Neutrophil (primary cell): ENCODE data around the gene TMEFF2.

Experiments used
- H3K27ac ChIP-seq: fragments of 200-600 bp; sonication (generic); 2 replicates; pipeline ENCODE4 v1.5.1; 2016; ENCODE audit warnings: mild to moderate bottlenecking, moderate library complexity
- H3K27me3 ChIP-seq: fragments of 200-600 bp; sonication (generic); 2 replicates; pipeline ENCODE4 v1.6.0; 2016; ENCODE audit warnings: mild to moderate bottlenecking
- H3K36me3 ChIP-seq: fragments of 200-600 bp; sonication (generic); 2 replicates; pipeline ENCODE4 v1.5.1; 2017
- H3K4me1 ChIP-seq, 2 experiments: fragments of 200-600 bp in 1 of 2; sonication (generic) in 1 of 2; 1 replicate in 1 of 2; 2 replicates in 1 of 2; pipeline versions ENCODE4 v1.5.1 to v1.6.1; 2013 to 2016; ENCODE audit warnings: low read depth in 1 of 2, low read length in 1 of 2, mild to moderate bottlenecking in 1 of 2, moderate library complexity in 1 of 2; ENCODE audit not compliant: control insufficient read depth in 1 of 2, insufficient read depth in 1 of 2
- H3K4me3 ChIP-seq, 2 experiments: fragments of 200-600 bp in 1 of 2; sonication (generic) in 1 of 2; 1 replicate in 1 of 2; 2 replicates in 1 of 2; pipeline ENCODE4 v1.5.1; 2013 to 2016; ENCODE audit warnings: low read depth in 1 of 2, low read length in 1 of 2, mild to moderate bottlenecking in 1 of 2, moderate library complexity in 1 of 2
- H3K9me3 ChIP-seq: fragments of 200-600 bp; sonication (generic); 2 replicates; pipeline ENCODE4 v1.5.1; 2016
- TF ChIP-seq, protein P1 (sequence below): fragments of 200-600 bp; sonication (generic); IDR thresholded peaks from 2 replicates; pipeline ENCODE4 v1.5.1; 2016; ENCODE audit warnings: antibody characterized with exemption

The TMEFF2 gene

DNA sequence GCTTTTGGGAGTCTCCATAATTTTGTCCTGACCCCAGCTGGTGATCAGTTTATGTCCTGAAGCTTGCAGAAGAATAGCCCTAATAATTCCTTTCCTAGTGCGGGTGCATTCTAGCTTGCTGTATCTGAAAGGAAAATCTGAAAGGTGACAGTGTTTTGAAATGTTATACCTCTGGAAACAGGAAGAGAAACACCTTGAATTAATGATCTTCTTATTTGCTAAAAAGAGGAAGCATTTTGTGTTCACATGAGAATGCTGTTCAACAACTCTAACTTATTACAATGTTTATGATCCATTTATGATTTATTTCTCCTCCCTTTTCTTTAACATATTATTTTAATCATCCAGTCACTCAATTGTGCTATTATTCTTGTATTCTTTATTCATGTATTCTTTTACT, 280.9 kb downstream of the TMEFF2 start:
- TF ChIP-seq, protein P1, sequence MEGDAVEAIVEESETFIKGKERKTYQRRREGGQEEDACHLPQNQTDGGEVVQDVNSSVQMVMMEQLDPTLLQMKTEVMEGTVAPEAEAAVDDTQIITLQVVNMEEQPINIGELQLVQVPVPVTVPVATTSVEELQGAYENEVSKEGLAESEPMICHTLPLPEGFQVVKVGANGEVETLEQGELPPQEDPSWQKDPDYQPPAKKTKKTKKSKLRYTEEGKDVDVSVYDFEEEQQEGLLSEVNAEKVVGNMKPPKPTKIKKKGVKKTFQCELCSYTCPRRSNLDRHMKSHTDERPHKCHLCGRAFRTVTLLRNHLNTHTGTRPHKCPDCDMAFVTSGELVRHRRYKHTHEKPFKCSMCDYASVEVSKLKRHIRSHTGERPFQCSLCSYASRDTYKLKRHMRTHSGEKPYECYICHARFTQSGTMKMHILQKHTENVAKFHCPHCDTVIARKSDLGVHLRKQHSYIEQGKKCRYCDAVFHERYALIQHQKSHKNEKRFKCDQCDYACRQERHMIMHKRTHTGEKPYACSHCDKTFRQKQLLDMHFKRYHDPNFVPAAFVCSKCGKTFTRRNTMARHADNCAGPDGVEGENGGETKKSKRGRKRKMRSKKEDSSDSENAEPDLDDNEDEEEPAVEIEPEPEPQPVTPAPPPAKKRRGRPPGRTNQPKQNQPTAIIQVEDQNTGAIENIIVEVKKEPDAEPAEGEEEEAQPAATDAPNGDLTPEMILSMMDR: no peak
- H3K36me3 ChIP-seq: no peaks in the 10 kb centered on the region
- no peak overlapping the region for H3K4me3 ChIP-seq
- peaks cover 0 to 7% of the 10 kb centered on the region in 2 experiments for H3K4me1 ChIP-seq
- H3K27ac ChIP-seq: no peak overlapping the region
- no peaks in the 10 kb centered on the region for H3K9me3 ChIP-seq
- H3K27me3 ChIP-seq: no peaks in the 10 kb centered on the region

DNA sequence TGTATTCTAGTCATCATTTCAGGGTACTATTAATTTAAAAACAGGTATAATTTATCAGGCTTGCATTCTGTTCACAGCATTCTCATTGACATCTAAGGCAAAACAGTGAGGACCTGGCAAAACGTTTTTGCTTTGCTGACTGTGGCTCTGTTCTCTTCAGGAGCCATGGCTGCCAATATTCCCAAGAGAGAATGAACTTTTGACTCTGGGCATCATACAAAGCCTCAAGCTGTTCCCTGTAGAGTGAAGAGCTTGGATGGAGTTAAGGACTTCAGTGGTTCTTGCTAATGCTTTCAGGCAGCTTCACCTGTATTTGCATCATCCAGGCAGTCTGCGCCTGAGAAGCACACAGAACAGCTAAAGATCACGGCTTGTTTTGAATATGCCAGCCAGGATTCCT, 282.0 kb downstream of the TMEFF2 start:
- no peaks in the 10 kb centered on the region for H3K27me3 ChIP-seq
- H3K9me3 ChIP-seq: no peaks in the 10 kb centered on the region
- TF ChIP-seq, protein P1: no peak
- no peak overlapping the region for H3K4me3 ChIP-seq
- peaks cover 0 to 7% of the 10 kb centered on the region in 2 experiments for H3K4me1 ChIP-seq
- H3K27ac ChIP-seq: no peak overlapping the region
- no peaks in the 10 kb centered on the region for H3K36me3 ChIP-seq

DNA sequence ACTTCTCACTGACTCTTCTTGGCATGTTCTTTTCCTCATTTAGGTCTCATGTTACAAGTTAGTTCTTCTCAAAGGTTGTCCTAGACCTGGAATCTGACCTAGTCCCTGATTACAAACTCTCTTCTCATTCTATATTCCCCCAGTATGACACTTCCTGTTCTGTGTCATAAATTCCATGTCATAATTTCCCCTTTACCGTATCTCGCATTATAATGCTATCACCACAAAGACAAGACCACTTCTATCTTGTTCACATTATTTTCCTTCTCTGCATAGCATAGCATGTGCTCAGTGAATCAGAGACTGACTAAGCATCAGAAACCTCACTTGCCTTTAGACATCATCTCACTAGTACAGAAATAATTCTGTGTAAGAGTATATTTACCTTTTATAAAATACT, 284.2 kb downstream of the TMEFF2 start:
- Histone ChIP-seq H3K4me1 (peaks cover 0 to 7% of the 10 kb centered on the region in 2 experiments), H3K9me3 (no peaks in the 10 kb centered on the region), H3K4me3 (no peak overlapping the region), H3K36me3 (no peaks in the 10 kb centered on the region), H3K27ac (no peak overlapping the region), H3K27me3 (no peaks in the 10 kb centered on the region)
- TF ChIP-seq, protein P1: no peak

DNA sequence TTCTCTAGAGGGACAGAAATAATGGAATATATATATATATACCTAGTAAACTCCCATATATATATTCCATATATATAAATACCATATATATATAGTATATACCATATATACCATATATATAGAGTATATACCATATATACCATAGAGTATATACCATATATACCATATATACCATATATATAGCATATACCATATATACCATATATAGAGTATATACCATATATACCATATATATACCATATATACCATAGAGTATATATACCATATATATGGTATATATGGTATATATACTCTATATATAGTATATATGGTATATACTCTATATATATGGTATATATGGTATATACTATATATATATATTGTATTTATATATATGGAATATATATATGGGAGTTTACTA, 285.9 kb downstream of the TMEFF2 start:
- Histone ChIP-seq H3K4me1 (peaks cover 0 to 7% of the 10 kb centered on the region in 2 experiments), H3K4me3 (no peak overlapping the region), H3K36me3 (no peaks in the 10 kb centered on the region), H3K27ac (no peak overlapping the region), H3K27me3 (no peaks in the 10 kb centered on the region), H3K9me3 (no peaks in the 10 kb centered on the region)
- TF ChIP-seq, protein P1: no peak

DNA sequence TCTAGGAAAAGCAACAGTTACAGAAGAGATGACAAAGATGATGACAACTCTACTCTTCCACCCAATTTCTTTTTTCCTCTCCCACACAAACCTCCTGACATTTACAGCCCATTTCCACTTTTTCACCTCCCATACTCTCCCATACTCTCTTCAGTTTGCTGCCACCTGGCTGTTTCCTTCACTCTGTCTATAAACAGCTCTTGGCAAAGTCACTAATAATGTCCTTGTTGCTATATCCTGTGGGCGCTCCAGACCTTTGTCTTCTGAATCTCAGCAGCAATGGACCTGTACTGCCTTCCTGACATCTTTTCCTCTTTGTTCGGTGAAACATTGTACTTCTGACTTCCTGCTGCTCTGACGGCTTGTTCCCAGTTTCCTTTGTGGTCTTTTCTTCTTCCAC, 287.2 kb downstream of the TMEFF2 start:
- Histone ChIP-seq H3K27me3 (no peaks in the 10 kb centered on the region), H3K4me3 (no peak overlapping the region), H3K9me3 (no peaks in the 10 kb centered on the region), H3K4me1 (peaks cover 0 to 7% of the 10 kb centered on the region in 2 experiments), H3K36me3 (no peaks in the 10 kb centered on the region), H3K27ac (no peak overlapping the region)
- TF ChIP-seq, protein P1: no peak

DNA sequence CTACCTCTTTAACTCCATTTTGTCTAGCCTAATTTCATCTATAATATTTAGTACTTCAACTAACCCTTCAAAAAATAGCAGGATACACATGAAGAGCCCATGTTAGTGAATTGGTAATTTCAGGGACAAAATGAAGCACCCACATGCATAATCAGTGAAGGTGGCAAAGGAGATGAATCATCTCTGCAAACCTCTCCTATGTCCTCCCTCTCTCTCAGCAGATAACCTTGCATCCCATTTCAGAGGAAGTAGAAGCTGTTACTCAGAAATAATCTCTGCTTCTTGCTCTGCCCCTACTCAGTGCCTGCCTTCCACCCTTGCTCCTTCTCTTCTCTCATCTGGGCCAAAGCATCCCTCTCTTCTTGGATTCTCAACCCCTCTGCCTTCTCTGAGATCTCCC, 287.6 kb downstream of the TMEFF2 start:
- no peaks in the 10 kb centered on the region for H3K9me3 ChIP-seq
- H3K36me3 ChIP-seq: no peaks in the 10 kb centered on the region
- TF ChIP-seq, protein P1: no peak
- no peak overlapping the region for H3K4me3 ChIP-seq
- no peak overlapping the region for H3K27ac ChIP-seq
- H3K27me3 ChIP-seq: no peaks in the 10 kb centered on the region
- H3K4me1 ChIP-seq: peaks cover 0 to 7% of the 10 kb centered on the region in 2 experiments
